ENCODE results near the gene KCTD12. TPM values are rescaled to one million over a fixed set of nuclear protein-coding genes. Genes with fewer than 3 reads are reported as not detected.

KCTD12 gene
- total RNA-seq, 3 donors from 2014 or later, result 59.7 to 117 (median 65.9) TPM

DNA sequence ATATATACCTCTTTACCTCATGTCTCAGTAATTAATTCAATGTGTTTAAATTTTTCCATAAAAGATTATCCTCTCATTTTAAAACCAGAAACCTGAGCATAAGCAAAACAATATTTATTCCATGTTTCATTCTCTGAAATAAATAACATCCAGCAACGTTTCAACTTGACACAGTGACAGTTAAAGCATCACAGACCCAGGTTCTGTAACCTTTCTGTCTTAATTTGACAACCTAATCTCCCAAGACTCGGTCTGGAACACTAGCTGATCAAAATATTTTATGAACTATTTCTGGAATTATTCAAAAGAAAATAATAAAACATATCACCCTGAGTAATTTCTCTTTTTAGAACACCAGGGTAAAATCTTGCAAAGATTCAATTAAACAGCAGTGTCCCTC lies 40.3 kb downstream of the KCTD12 start:
- Histone ChIP-seq H3K4me1 (no peaks in the 10 kb centered on the region), H3K4me3 (no peak overlapping the region), H3K9me3 (no peaks in the 10 kb centered on the region), H3K27ac (no peak overlapping the region), H3K27me3 (no peaks in the 10 kb centered on the region), H3K36me3 (no peaks in the 10 kb centered on the region)
- intact Hi-C loops (cut with DNase I; ENCODE audit: low total_unique reads), result no loop called here
- no peak for DNase-seq (ENCODE audit: low spot score in 2 of 2)
- TF ChIP-seq, protein P1, sequence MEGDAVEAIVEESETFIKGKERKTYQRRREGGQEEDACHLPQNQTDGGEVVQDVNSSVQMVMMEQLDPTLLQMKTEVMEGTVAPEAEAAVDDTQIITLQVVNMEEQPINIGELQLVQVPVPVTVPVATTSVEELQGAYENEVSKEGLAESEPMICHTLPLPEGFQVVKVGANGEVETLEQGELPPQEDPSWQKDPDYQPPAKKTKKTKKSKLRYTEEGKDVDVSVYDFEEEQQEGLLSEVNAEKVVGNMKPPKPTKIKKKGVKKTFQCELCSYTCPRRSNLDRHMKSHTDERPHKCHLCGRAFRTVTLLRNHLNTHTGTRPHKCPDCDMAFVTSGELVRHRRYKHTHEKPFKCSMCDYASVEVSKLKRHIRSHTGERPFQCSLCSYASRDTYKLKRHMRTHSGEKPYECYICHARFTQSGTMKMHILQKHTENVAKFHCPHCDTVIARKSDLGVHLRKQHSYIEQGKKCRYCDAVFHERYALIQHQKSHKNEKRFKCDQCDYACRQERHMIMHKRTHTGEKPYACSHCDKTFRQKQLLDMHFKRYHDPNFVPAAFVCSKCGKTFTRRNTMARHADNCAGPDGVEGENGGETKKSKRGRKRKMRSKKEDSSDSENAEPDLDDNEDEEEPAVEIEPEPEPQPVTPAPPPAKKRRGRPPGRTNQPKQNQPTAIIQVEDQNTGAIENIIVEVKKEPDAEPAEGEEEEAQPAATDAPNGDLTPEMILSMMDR (IDR thresholded peaks at IDR 0.05), result no peak
- TF ChIP-seq POLR2AphosphoS5 (IDR thresholded peaks at IDR 0.05) (no peak), POLR2A (IDR thresholded peaks at IDR 0.05) (no peak)

DNA sequence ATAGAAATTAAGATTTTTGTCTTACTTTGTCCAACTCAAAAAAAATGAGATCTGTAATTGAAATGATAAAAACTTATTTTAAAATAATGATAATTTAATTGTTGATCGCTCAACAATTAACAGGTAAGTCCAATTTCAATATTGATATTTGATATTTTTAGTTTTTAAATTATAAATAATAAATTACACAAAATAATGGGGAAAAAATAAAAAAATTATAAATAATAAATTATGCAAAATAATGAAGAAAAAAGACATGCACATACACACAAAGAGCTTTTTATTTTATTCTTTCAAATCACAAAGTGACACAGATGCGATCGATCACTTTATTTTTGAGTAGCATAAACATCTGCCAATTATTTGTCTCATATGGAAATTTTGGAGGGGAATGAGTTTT lies 40.8 kb downstream of the KCTD12 start:
- H3K27ac ChIP-seq, result no peak overlapping the region

DNA sequence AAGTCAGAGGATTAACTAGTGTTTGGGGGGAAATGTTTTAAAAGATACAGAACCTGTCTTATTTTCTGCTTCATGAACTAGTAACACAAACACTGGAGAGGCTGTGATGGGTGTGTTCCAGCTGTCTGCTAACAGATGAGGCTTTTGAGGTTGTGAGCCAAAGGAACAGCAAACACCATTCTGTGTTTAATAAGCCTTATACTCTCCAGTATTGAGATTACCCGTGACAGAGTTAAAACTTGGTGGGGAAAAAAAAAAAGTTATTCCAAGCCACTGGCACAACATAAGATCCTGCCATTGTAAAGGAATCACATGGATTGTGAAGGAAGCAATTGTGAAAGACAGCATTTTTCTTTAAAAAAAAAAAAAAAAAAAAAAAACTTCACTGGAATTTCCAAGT lies 48.4 kb downstream of the KCTD12 start:
- no peaks in the 10 kb centered on the region for H3K4me1 ChIP-seq
- intact Hi-C loops (cut with DNase I; ENCODE audit: low total_unique reads), result no loop called here
- TF ChIP-seq POLR2AphosphoS5 (IDR thresholded peaks at IDR 0.05) (no peak), POLR2A (IDR thresholded peaks at IDR 0.05) (no peak)
- TF ChIP-seq, protein P1 (IDR thresholded peaks at IDR 0.05), result no peak
- H3K27me3 ChIP-seq, result no peaks in the 10 kb centered on the region
- no peak overlapping the region for H3K27ac ChIP-seq
- H3K36me3 ChIP-seq, result no peaks in the 10 kb centered on the region
- H3K9me3 ChIP-seq, result no peaks in the 10 kb centered on the region
- DNase-seq (ENCODE audit: low spot score in 2 of 2), result no peak
- H3K4me3 ChIP-seq, result no peak overlapping the region

More for the DNA sequence above, 40.8 kb downstream of the KCTD12 start:
- no peaks in the 10 kb centered on the region for H3K36me3 ChIP-seq
- TF ChIP-seq POLR2A (IDR thresholded peaks at IDR 0.05), result no peak
- no peak for TF ChIP-seq POLR2AphosphoS5 (IDR thresholded peaks at IDR 0.05)
- TF ChIP-seq, protein P1 (IDR thresholded peaks at IDR 0.05), result no peak
- H3K4me3 ChIP-seq, result no peak overlapping the region
- no peaks in the 10 kb centered on the region for H3K4me1 ChIP-seq
- intact Hi-C loops (cut with DNase I; ENCODE audit: low total_unique reads), result no loop called here
- H3K9me3 ChIP-seq, result no peaks in the 10 kb centered on the region
- H3K27me3 ChIP-seq, result no peaks in the 10 kb centered on the region
- DNase-seq (ENCODE audit: low spot score in 2 of 2), result no peak

DNA sequence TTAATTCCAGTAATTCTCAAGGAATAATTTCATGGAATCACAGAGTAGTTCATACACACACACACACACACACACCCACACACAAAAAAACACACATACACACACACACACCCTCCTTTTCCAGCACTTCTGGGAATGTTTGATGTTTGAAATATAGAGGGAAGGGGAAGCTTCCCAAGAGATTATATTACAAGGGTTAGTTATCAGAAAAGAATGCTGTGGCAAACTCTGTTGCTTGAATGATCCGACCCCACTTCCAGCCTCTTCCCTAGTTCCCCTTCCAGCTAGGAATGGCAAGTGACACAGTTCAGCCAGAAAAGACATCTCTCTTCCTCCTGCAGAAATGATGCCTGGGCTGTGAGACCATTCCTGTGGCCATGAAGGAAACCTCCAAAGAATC lies 49.9 kb downstream of the KCTD12 start:
- TF ChIP-seq, protein P1 (IDR thresholded peaks at IDR 0.05), result no peak
- TF ChIP-seq POLR2A (IDR thresholded peaks at IDR 0.05) (no peak), POLR2AphosphoS5 (IDR thresholded peaks at IDR 0.05) (no peak)
- DNase-seq (ENCODE audit: low spot score in 2 of 2), result no peak
- Histone ChIP-seq H3K4me3 (no peak overlapping the region), H3K4me1 (no peaks in the 10 kb centered on the region), H3K9me3 (no peaks in the 10 kb centered on the region), H3K36me3 (no peaks in the 10 kb centered on the region), H3K27ac (no peak overlapping the region), H3K27me3 (no peaks in the 10 kb centered on the region)
- intact Hi-C loops (cut with DNase I; ENCODE audit: low total_unique reads), result no loop called here

DNA sequence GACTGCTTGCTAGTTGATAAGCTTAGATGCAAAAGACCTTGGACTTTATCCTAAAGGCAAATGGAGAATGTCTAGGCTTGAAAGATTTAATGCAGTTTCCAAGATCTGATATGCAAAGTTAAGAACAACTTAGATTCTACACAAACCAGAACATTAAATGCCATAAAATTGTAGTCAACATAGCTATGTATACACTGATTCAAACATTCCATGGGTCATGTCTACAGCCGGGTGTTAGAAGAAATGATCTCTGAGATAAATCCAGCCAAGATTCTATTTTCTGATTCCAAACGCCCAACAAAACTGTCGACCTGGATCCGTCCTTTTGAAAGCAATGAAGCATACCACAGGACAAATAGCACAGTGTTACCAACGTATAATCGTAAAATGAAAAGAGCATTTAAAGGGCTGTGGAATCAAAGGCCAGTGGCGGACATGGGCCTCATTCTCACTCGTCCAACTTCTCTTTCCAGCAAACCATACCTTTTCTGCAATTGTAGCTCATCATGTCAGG lies 52.7 kb downstream of the KCTD12 start:
- Histone ChIP-seq H3K36me3 (no peaks in the 10 kb centered on the region), H3K27me3 (no peaks in the 10 kb centered on the region), H3K9me3 (no peaks in the 10 kb centered on the region), H3K4me3 (no peak overlapping the region), H3K4me1 (no peaks in the 10 kb centered on the region), H3K27ac (no peak overlapping the region)
- TF ChIP-seq, protein P1 (IDR thresholded peaks at IDR 0.05), result no peak
- no peak for TF ChIP-seq POLR2AphosphoS5 (IDR thresholded peaks at IDR 0.05)
- TF ChIP-seq POLR2A (IDR thresholded peaks at IDR 0.05), result no peak
- no peak for DNase-seq (ENCODE audit: low spot score in 2 of 2)
- intact Hi-C loops (cut with DNase I; ENCODE audit: low total_unique reads), result no loop called here

Data from breast epithelium (tissue), 4 donors.